Mesothelial cell of epicardium (in vitro differentiated cells): Measurements from ENCODE around the gene NAA15. TPM values are rescaled to one million over a fixed set of nuclear protein-coding genes. Genes with fewer than 3 reads are reported as not detected.
"Not testable (repeated sequence)": the region's sequence is repeated elsewhere in the genome, so short reads cannot be mapped to it uniquely, and the experiment has no call there.

Experiments
- DNase-seq, 2 experiments: peaks; one replicate each; pipeline ENCODE4 v3.0.0; 2021; ENCODE audit warnings: low spot score in 2 of 2; ENCODE audit not compliant: unreplicated experiment in 2 of 2
- H3K27ac Mint-ChIP-seq: 2 replicates; pipeline ENCODE4 v1.8.0; 2021; ENCODE audit warnings: mixed read lengths
- H3K27me3 Mint-ChIP-seq: 2 replicates; pipeline ENCODE4 v1.8.0; 2021; ENCODE audit warnings: low read depth, mixed read lengths
- H3K36me3 Mint-ChIP-seq: 2 replicates; pipeline ENCODE4 v1.8.0; 2021; ENCODE audit warnings: mixed read lengths
- H3K4me1 Mint-ChIP-seq: 2 replicates; pipeline ENCODE4 v1.8.0; 2021; ENCODE audit warnings: mixed read lengths
- H3K4me3 Mint-ChIP-seq: 2 replicates; pipeline ENCODE4 v1.8.0; 2021; ENCODE audit warnings: mild to moderate bottlenecking, moderate library complexity, mixed read lengths
- H3K9me3 Mint-ChIP-seq: 2 replicates; pipeline ENCODE4 v1.8.0; 2021; ENCODE audit warnings: mixed read lengths
- total RNA-seq: library from RNA; stranded (reverse); gene quantifications from 3 replicates; pipeline ENCODE4 v1.2.1, GENCODE V29; 2021
- TF ChIP-seq, protein P1 (sequence below): fragments of 200-600 bp; sonication (generic); IDR thresholded peaks from one replicate; pipeline ENCODE4 v1.5.0; 2021; ENCODE audit warnings: antibody characterized with exemption; ENCODE audit not compliant: unreplicated experiment

NAA15 gene
- total RNA-seq, 1 donor from 2014 or later: 58.5 TPM

DNA sequence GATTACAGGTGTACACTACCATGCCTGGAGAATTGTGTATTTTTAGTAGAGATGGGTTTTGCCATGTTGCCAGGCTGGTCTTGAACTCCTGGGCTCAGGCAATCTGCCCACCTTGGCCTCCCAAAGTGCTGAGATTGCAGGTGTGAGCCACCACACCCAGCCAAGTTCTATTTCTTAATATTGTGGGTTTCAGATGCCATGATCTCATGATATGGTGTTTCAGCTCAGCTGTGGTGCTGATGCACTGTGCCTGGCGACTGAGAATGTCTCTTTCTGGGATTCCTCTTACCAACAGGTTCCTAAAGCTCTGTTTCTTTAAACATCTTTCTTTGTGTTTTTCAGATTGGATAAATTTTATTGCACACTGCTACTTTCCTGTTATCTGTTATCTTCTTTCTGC lies 18.3 kb downstream of the NAA15 start:
- peaks cover 24% of the 10 kb centered on the region for H3K36me3 Mint-ChIP-seq

DNA sequence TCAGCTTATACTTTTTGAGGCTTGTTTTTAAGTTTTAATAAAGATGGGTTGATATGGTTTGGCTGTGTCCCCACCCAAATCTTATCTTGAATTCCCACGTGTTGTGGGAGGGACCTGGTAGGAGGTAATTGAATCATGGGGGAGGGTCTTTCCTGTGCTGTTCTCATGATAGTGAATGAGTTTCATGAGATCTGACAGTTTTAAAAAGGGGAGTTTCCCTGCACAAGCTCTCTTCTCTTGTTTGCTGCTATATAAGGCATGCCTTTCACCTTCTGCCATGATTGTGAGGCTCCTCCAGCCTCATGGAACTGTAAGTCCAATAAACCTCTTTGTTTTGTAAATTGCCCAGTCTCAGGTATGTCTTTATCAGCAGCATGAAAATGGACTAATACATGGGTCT lies 20.8 kb downstream of the NAA15 start:
- H3K27me3 Mint-ChIP-seq, H3K4me3 Mint-ChIP-seq, DNase-seq: not testable (repeated sequence)
- Mint-ChIP-seq H3K27ac (peak overlapping the region; percentile 22), H3K9me3 (peaks cover 15% of the 10 kb centered on the region), H3K4me1 (peaks cover 24% of the 10 kb centered on the region), H3K36me3 (peaks cover 14% of the 10 kb centered on the region)

More for the DNA sequence above, 18.3 kb downstream of the NAA15 start:
- TF ChIP-seq, protein P1, sequence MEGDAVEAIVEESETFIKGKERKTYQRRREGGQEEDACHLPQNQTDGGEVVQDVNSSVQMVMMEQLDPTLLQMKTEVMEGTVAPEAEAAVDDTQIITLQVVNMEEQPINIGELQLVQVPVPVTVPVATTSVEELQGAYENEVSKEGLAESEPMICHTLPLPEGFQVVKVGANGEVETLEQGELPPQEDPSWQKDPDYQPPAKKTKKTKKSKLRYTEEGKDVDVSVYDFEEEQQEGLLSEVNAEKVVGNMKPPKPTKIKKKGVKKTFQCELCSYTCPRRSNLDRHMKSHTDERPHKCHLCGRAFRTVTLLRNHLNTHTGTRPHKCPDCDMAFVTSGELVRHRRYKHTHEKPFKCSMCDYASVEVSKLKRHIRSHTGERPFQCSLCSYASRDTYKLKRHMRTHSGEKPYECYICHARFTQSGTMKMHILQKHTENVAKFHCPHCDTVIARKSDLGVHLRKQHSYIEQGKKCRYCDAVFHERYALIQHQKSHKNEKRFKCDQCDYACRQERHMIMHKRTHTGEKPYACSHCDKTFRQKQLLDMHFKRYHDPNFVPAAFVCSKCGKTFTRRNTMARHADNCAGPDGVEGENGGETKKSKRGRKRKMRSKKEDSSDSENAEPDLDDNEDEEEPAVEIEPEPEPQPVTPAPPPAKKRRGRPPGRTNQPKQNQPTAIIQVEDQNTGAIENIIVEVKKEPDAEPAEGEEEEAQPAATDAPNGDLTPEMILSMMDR: no peak
- Mint-ChIP-seq H3K9me3 (peaks cover 25% of the 10 kb centered on the region), H3K27ac (peak overlapping the region; percentile 26), H3K4me1 (peaks cover 19% of the 10 kb centered on the region), H3K4me3 (no peak overlapping the region), H3K27me3 (no peaks in the 10 kb centered on the region)
- no peak for DNase-seq

DNA sequence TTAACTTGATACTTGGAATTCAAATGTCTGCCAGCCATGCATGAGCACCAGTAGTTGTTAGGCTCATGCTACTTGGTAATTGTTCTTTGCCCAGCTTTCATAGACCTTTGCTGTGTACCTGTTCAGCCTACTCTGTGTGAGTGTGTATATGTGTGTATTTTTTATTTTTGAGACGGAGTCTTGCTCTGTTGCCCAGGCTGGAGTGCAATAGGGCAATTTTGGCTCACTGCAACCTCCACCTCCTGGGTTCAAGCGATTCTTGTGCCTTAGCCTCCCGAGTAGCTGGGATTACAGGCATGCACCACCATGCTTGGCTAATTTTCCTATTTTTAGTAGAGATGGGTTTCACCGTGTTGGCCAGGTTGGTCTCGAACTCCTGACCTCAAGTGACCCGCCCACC lies 21.2 kb downstream of the NAA15 start:
- not testable (repeated sequence) for H3K27ac Mint-ChIP-seq, H3K4me3 Mint-ChIP-seq, H3K27me3 Mint-ChIP-seq, DNase-seq
- Mint-ChIP-seq H3K9me3 (peaks cover 15% of the 10 kb centered on the region), H3K36me3 (peaks cover 16% of the 10 kb centered on the region), H3K4me1 (peaks cover 24% of the 10 kb centered on the region)

DNA sequence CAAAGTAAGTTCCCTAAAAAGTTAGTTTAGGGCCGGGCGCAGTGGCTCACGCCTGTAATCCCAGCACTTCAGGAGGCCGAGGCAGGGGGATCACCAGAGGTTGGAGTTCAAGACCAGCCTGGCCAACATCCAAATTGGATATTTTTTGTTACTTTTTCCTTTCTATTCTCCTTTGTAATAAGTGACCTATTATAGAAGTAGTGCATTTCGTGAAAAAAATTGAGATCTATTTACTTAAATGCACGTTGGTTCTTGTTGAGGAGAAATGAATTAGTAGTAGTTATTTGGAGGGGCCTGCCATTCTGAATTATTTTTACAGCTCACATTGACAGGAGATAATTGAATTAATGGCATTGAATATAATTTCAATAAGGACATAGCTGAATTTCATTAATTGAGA lies 23.3 kb downstream of the NAA15 start:
- Mint-ChIP-seq H3K27me3 (no peaks in the 10 kb centered on the region), H3K4me3 (no peak overlapping the region), H3K4me1 (peaks cover 24% of the 10 kb centered on the region), H3K9me3 (peaks cover 25% of the 10 kb centered on the region), H3K27ac (peak overlapping the region; percentile 54), H3K36me3 (peaks cover 27% of the 10 kb centered on the region)
- TF ChIP-seq, protein P1: no peak
- no peak for DNase-seq

DNA sequence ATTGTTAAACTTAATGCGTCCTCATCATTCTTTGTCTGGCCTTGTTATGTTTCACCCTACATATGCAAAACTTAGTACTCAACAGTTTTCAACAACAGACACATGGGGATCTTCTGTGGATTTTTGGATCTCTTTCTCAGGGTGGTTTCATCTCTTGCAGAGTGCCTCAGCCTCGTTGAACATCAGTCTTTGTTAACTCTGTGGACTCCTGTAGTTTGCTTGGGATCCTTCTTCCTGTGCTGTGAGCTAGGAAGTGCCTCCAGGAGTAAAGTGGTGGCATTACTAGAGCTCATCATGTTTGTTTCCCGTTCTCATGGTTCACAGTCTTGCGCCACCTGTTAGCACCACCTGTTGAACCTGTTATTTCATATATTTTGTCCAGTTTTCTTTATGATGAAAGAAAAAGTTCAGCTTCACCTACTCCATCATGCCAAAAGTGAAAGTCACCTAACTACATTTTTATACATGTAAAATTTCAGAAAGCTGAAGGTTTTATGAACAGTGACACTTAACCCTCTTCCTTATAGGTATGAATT lies 28.4 kb downstream of the NAA15 start:
- Mint-ChIP-seq H3K36me3 (peaks cover 21% of the 10 kb centered on the region), H3K27me3 (no peaks in the 10 kb centered on the region), H3K27ac (peak overlapping the region; percentile 1), H3K4me1 (peaks cover 7% of the 10 kb centered on the region), H3K9me3 (peaks cover 13% of the 10 kb centered on the region), H3K4me3 (no peak overlapping the region)
- DNase-seq: no peak
- TF ChIP-seq, protein P1: no peak

DNA sequence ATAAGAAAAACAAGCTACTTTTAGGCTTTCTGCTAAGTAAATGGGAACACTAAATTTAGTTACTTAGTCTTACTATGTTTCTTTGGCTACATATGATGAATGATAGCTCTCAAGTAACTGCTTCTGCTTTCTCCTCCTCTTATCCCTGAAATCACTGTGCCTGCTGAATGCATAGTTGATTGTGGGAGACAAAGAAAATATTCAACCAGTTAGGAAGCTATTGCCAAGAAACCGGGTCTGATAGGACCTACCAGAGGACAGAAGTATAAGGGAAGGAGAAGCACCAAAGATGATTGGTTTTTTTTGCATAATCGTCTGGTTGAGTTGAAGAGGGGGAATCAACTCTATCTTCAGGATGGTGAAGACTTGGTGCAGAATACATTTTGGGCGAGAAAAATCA lies 29.0 kb downstream of the NAA15 start:
- Mint-ChIP-seq H3K4me1 (peaks cover 4% of the 10 kb centered on the region), H3K36me3 (peaks cover 22% of the 10 kb centered on the region), H3K27ac (no peak overlapping the region), H3K27me3 (no peaks in the 10 kb centered on the region), H3K9me3 (peaks cover 13% of the 10 kb centered on the region), H3K4me3 (no peak overlapping the region)
- DNase-seq: no peak
- TF ChIP-seq, protein P1: no peak

DNA sequence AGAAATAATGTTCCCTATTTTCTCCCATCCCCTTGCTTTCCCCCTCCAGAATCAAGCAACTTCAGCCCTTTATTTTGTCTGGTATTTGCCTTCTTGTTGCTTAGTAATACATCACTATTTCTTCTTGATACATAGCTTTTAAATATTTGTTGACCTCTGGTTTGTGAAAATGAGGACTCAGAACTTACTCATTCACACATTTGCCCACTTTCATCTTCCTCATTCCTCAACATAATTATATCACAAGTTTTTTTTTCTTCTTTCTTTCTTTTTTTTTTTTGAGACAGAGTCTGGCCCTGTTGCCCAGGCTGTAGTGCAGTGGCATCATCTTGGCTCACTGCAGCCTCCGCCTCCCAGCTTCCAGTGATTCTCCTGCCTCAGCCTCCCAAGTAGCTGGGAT lies 29.9 kb downstream of the NAA15 start:
- Mint-ChIP-seq H3K27me3 (no peaks in the 10 kb centered on the region), H3K4me3 (no peak overlapping the region), H3K9me3 (peaks cover 13% of the 10 kb centered on the region), H3K36me3 (peaks cover 24% of the 10 kb centered on the region), H3K4me1 (peaks cover 4% of the 10 kb centered on the region), H3K27ac (no peak overlapping the region)
- TF ChIP-seq, protein P1: no peak
- DNase-seq: no peak
